Activated naive CD4-positive, alpha-beta T cell treated with anti-CD3 and anti-CD28 coated beads, Interleukin-2, amount 50 U/mL, for 72 hours (primary cell): ENCODE measurements around the gene KRT222. TPM values are rescaled to one million over a fixed set of nuclear protein-coding genes. Genes with fewer than 3 reads are reported as not detected.

ENCODE experiments used
- ATAC-seq, 2 donors: fragments of 150-1000 bp; cut with Tn5 transposase; 2 replicates each; pipeline ENCODE4 v1.10.0; 2021; ENCODE audit warnings: mild to moderate bottlenecking in 2 of 2, moderate library complexity in 2 of 2
- DNase-seq, 2 donors: peaks; one replicate each; pipeline ENCODE4 v3.0.0; 2021 to 2022; ENCODE audit warnings: low spot score in 2 of 2
- H3K27ac Mint-ChIP-seq, 2 donors: one replicate each; pipeline ENCODE4 v1.8.0; 2022; ENCODE audit warnings: mild to moderate bottlenecking in 2 of 2, mixed read lengths in 2 of 2
- H3K36me3 Mint-ChIP-seq, 2 donors: one replicate each; pipeline ENCODE4 v1.8.0; 2022; ENCODE audit warnings: mixed read lengths in 2 of 2
- H3K9me3 Mint-ChIP-seq, 2 donors: one replicate each; pipeline ENCODE4 v1.8.0; 2022; ENCODE audit warnings: mixed read lengths in 2 of 2
- total RNA-seq, 2 donors: library from RNA; stranded (reverse); gene quantifications; one replicate each; pipeline ENCODE4 v1.2.3, GENCODE V29; 2022

Gene KRT222
- total RNA-seq, 2 donors from 2014 or later = not detected

DNA sequence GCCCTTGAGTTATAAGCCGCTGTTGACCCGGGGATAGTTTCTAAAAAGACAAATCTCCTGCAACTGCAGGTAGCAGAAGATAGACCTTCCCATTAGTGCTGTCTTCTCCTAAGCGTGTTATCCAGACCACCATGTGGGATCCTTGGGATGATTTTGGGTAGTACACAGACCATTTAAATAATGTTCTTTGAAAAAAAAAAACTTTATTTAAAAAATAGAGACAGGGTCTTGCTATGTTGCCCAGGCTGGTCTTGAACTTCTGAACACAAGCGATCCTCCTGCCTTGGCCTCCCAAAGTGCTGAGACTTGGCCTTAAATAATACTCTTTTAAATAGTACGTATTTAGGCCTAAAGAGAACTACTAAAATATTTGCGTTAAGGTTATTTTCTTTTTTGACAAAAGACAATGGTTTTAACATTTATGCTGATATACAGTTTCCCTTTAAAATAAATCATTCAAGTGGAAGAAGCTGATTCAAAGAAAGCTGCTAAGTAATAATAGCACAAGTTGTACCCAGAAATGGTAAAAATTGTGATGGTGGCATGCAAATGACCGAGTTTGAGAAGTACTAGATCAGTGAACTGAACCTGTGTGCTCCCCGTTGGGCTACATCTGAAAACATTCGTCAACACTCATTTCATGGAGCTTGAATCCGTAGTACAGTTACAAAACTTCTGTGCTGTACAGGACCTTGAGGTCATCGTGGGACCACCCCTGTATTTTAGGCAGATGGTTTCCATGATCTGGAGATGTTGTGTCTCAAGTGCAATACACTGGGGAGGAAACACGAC lies 41.4 kb downstream of the KRT222 start:
- DNase-seq = no peak
- no peak for ATAC-seq
- Mint-ChIP-seq H3K9me3 (no peaks in the 10 kb centered on the region), H3K36me3 (peaks cover 0 to 13% of the 10 kb centered on the region in 2 donors), H3K27ac (peak overlapping the region; percentile 16 to 67)

DNA sequence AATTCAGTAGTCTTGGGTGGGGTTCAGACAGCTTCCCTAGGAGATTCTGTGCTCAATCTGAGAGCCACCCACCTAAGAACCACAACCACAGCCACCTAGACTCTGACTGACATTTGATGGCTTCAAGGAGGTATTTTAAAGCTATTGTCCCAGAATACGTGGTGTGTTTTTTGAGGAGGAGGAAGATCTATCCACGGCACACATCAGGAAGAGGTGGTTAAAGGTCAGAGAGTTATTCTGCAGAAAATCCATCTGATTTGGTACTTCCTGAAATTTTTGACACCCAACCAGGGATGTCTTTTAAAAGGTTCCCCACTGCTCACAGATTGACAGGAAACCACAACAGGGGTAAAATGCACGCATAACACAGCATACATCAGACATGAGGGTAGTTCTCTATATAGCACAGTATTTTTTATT lies 42.5 kb downstream of the KRT222 start:
- DNase-seq (no peak), ATAC-seq (peak; percentile 34 to 36)

DNA sequence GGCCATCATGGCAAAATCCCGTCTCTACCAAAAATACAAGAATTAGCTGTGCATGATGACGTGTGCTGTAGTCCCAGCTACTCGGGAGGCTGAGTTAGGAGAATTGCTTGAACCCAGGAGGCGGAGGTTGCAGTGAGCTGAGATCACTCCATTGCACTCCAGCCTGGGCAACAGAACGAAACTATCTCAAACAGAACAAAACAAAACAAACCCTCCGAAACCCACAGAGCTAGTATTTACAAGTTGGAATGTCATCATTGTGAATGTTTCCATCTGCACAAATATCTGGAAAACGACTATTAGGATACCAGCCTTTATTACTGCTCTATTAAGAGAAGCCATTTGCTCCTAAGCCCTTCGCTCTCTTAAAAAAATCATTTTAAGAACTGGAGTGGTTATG lies 43.4 kb downstream of the KRT222 start:
- DNase-seq = no peak
- H3K36me3 Mint-ChIP-seq = peaks cover 0 to 2% of the 10 kb centered on the region in 2 donors
- H3K9me3 Mint-ChIP-seq = no peaks in the 10 kb centered on the region
- ATAC-seq = no peak
- peak overlapping the region in 1 of 2 donors; percentile 74 for H3K27ac Mint-ChIP-seq

More for the DNA sequence above, 42.5 kb downstream of the KRT222 start:
- H3K27ac Mint-ChIP-seq = peak overlapping the region in 1 of 2 donors; percentile 74
- H3K9me3 Mint-ChIP-seq = no peaks in the 10 kb centered on the region
- peaks cover 0 to 11% of the 10 kb centered on the region in 2 donors for H3K36me3 Mint-ChIP-seq

DNA sequence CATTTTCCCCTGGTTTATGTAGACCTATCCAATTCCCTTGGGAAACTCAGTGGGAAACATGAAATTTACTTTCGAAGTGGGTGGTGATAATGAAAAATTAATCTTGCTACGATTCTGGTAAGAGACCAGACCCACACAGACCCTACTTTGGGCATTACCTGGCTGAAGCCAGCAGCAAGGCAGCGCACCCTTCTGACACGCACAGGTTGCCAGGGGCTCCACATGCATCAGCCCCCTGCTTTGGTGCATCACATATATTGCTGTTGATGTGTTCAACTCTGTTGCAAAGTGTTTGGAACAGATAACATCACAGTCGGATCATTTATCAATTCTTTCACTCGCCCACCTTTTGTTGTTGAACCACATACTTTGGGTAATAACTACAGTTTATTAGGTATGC lies 44.0 kb downstream of the KRT222 start:
- ATAC-seq (no peak), DNase-seq (no peak)
- no peaks in the 10 kb centered on the region for H3K9me3 Mint-ChIP-seq
- H3K27ac Mint-ChIP-seq = peak overlapping the region; percentile 53 to 87
- H3K36me3 Mint-ChIP-seq = no peaks in the 10 kb centered on the region

DNA sequence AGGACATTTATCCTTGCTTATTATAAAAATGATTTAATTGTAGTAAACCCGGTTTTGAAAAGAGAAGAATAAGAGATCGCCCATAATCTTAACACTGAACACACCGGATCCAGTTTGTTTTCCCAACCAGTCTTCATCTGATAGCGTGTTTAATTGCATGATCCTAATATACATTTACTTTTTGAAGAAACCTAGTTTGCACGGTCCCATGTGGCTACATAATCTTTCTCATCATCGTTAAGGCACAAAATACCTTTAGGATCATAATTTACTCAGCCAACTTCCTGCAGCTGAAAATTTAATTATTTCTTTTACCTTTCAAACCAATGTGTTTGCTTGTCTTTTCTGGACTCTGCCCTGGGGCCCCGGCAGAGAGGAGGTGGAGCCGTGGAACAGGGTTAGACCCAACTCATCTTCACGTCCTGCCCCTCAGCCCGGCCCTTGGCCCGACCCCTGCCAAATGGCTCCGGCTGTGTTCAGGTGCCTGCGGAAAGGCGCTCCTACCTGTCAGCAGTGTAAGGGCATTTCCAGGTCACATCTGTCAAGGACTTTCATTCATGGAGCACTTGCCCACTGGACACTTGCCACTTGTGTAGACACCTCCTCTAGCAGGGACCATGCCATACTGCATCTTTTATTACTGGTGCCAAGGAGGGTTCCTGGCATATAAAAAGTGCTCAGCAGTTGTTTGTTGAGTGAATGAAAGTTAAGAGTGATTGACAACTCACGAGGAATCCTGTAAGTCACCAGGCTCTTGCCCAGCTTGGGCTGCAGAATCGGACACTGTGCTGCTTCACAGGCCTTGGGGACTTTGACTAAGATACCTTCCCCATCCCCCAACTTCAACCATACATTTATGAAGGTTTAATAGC lies 46.0 kb downstream of the KRT222 start:
- DNase-seq = no peak
- Mint-ChIP-seq H3K27ac (peak overlapping the region in 1 of 2 donors; percentile 88), H3K9me3 (no peaks in the 10 kb centered on the region), H3K36me3 (no peaks in the 10 kb centered on the region)
- ATAC-seq = no peak

DNA sequence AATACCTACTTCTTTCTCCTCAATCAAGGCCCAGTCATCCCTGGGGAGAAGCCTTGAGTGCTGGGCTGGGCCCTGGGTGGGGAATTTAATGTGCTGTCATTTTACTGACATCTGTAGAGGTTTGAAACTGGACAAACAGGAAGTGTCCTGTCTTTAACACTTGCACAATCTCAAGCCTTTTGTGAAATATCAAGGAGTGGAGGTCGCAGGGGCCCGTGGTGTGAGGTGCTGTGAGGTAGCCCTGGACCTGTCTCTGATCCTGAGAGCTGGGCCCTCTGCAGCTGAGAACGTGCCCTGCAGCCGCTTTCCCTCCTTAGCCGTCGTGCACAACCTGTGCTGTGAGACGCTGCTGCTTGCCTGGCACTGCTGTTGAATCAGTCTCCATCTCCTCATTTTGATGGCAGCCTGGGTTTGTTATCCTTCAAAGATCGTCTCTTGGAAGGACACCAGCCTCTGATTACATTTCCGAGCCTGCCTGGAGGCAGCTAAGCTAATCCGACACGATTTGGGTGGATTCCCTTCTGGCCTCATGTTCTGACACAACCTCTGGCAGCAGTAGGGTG lies 47.2 kb downstream of the KRT222 start:
- no peak overlapping the region for H3K27ac Mint-ChIP-seq
- DNase-seq (no peak), ATAC-seq (no peak)
- no peaks in the 10 kb centered on the region for H3K36me3 Mint-ChIP-seq
- no peaks in the 10 kb centered on the region for H3K9me3 Mint-ChIP-seq

DNA sequence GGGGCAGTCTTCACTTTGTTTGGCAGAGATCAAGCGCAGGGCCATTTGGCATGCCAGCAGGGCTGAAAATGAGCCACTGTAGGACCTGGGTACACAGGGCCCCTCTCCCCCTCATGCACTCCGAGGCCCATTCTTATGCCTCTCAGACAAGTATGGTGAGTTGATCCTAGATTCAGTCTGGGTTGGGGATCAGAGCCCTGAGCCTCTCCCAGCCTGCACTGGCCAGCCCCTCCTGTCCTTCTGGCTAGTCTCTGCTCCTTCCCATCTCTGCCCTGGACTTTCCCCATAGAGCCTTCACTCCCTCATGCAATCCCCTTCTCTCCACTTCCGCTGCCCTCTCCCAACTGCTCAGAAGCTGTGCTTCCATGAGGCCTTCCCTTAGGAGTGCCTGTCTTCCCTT lies 48.4 kb downstream of the KRT222 start:
- Mint-ChIP-seq H3K9me3 (no peaks in the 10 kb centered on the region), H3K27ac (peak overlapping the region; percentile 12 to 68), H3K36me3 (no peaks in the 10 kb centered on the region)
- DNase-seq (no peak), ATAC-seq (no peak)

DNA sequence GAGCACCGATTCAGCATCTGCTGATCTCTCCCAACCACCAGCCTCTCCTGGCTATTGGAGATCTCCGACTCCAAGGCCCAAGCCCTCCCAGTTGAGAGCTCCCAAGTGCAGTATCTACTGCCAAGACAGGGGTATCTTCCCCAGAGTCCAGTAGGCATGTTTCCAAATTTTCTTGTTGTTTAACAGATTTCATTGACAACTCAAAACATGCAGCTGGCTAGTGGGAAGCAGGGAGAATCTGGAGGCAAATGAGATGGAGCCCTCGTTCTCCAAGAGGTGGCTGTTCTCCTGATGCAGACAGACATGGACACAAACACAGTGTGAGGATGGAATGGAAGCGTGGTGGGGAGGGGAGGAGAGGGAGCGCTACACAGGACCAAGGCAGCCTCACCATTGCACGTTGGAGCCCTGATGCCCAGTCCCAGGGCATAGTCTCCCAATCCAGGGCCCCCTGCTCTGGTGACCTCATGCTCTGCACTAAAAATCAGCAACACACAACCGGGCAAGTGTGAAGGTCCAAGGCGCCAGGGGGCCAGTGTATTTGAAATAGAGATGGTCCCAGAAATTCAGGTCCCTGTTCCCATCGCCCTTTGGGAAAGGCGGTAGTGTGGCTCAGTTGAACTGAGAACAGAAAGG lies 49.0 kb downstream of the KRT222 start:
- ATAC-seq (no peak), DNase-seq (no peak)
- Mint-ChIP-seq H3K36me3 (no peaks in the 10 kb centered on the region), H3K27ac (peak overlapping the region; percentile 29 to 89), H3K9me3 (no peaks in the 10 kb centered on the region)

DNA sequence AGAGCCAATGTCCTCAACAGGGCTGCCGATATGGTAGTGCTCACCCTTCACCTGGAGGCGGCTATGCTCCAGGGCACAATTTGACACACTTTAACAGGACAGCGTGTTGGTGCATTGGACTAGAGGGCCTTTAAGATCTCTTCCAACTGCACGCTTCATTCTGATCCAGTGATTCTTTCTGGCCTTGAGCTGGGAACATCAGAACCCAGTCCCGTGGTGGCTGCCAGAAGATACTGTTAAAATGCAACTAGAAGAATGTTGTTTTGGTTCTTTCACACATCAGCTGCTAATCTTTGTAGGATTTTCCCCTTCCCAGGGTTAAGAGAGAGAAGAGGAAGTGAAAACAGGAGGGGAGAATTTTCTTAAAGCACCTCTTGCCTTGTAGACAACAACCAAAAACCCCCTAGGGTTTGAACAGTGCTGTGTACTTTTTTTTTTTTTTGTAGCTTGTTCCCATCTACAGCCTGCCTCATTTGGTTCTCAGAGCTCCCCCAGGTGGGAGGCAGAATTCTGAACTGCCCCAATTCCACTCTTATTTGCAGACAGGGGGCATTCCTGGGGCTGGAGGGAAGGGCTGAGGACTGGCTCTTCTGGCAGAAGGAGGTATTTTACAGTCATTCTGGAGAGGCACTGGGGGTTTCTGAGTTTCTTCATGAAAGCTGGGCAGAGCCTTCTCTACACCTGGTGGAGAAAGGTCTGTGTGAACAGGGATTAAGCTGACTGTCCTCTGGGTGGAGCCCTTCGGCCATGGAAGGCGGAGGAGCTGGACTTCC lies 49.7 kb downstream of the KRT222 start:
- DNase-seq = no peak
- H3K27ac Mint-ChIP-seq = peak overlapping the region; percentile 78 to 89

DNA sequence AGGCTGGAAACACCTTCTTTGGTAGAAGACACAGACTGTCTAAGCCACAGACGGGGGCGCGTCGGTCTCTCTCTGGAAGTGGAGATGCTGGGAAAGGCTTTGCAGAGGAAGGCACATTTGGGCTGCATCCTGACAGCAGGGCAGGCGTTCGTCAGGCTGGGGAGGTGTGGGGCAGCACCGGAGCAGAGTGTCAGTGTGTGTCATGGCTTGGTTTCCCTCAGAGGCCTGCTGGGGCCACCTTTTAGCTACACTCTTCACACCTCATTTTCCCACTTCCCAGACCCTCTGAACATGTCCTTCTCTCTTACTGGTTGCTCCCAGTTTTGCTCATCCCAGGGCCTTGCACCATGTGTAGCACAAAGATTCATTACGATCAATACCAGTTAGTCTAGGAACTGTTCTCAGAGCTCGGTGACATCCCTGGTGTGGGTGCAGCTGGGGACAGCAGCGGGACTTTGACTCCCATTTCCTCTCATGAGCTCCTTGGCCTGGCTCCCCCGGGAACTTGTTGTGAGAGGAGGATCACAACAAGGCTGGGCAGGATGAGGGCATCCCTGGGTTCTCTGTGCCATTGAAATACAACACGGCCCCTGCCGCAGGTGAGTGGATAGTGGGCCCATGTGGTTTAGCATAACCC lies 50.4 kb downstream of the KRT222 start:
- Mint-ChIP-seq H3K36me3 (no peaks in the 10 kb centered on the region), H3K9me3 (no peaks in the 10 kb centered on the region), H3K27ac (peak overlapping the region; percentile 78 to 89)
- ATAC-seq = peak in 1 of 2 donors; percentile 63
- DNase-seq = no peak

More for the DNA sequence above, 49.7 kb downstream of the KRT222 start:
- Mint-ChIP-seq H3K36me3 (no peaks in the 10 kb centered on the region), H3K9me3 (no peaks in the 10 kb centered on the region)
- ATAC-seq = peak; percentile 31 to 33

DNA sequence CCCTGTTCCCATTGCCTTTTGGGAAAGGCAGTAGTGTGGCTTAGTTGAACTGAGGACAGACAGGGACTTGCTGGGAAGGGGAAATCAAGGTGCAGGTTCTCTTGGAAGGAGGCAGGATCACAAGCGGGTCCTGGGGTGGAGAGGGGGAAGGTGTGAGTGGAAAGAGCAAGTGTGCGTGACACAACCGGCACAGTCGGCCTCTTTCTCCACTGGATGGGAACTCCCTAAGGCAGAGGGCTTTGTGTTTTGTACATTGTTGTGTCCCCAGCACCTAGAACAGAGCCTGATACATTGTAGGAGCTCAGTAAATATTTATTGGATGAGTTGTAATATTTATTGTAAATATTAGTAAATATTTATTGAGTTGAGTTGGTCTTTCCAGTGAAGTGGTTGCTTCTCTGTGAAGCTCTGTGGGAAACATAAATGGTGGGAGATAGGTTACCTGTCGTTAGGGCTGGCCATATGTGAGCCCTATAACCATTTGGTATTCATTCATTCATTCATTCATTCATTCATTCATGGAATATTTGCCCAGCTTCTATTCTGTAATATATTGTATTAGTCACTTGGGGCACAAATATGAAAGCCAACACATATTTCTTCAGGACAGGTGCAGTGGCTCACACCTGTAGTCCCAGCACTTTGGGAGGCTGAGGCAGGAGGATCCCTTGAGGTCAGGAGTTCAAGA lies 51.4 kb downstream of the KRT222 start:
- DNase-seq (no peak), ATAC-seq (no peak)
- Mint-ChIP-seq H3K36me3 (no peaks in the 10 kb centered on the region), H3K9me3 (no peaks in the 10 kb centered on the region), H3K27ac (peak overlapping the region; percentile 91 to 92)

DNA sequence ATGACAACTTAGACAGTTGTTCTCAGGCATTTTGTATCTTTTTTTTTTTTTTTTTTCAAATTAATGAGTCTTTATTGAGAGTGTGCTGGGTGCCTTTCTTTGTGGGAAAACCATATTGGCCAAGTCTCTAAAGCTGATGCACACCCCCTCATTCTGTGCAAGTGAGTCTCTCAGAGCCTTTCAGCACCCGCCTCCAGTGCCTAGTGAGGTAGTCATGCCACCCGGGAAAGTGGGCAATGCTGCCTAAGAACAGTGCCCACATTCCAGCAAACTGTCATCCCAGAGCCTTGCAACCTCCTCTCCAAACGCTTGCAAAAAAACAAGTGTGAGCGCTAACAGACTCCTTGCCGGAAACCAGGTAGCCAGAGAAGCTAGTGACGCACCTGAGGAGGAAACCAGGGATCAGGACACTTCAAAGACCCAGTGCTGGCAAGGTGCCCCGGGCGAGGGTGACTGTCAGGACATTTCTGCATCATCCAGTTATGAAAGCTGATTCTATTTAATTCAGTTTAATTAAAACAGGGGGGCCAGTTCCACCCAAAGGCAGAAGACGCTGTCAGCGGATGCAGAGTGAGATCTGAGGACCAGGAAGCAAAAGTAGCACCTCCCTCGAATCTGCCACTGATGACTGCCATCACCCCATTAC lies 52.3 kb downstream of the KRT222 start:
- DNase-seq (peak in 1 of 2 donors; percentile 76), ATAC-seq (peak; percentile 6 to 28)
- H3K9me3 Mint-ChIP-seq = no peaks in the 10 kb centered on the region
- H3K27ac Mint-ChIP-seq = peak overlapping the region; percentile 91 to 92
- no peaks in the 10 kb centered on the region for H3K36me3 Mint-ChIP-seq

DNA sequence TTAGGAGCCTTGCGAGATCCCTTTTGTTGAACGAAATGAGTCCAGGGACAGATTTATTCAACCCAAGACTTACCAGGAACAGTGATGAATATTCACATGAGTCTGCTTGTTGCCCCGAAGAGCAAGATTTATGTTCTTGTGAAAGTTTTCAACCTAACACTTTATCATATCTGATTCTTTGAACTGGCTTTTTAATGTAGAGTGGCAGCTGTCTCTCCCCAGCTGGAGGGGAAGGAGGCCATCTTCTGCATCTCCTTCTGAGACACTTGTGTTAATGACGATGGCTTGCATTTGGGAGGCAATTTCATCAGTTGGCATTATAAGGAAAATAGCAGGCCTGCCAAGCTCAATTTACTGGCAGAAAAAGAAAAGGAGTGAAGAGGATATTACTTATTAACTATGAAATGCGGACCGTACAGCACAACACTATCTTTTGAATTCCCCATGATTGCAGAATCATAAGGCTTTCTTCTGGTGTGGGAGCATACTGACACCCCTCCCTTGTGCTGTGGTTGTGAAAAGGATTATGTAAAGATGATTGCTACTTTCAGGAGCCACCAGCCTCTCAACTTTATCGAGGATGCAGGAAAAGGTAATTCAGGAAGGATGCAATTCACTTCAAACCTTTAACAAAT lies 53.0 kb downstream of the KRT222 start:
- H3K9me3 Mint-ChIP-seq = no peaks in the 10 kb centered on the region
- H3K36me3 Mint-ChIP-seq = no peaks in the 10 kb centered on the region
- H3K27ac Mint-ChIP-seq = peak overlapping the region; percentile 78 to 91
- DNase-seq (no peak), ATAC-seq (no peak)

DNA sequence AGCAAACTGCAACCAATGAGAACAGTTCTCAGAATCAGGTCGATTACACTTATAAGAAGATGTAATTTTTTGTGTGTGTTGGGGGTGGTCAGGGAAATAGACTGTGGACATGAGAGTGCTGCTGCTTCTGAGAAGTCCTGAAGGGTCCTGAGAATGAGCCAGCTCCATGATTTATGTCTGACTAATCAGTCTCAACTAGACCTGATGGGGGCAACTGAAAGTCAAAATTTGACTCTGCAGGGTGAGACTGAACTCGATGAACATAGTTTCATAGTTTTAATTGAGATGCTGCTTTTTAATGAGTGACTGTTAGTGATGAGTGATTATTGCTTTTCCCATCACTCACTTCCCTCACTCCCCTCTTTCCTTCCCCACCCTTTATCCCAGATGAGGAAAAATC lies 54.6 kb downstream of the KRT222 start:
- H3K9me3 Mint-ChIP-seq = no peaks in the 10 kb centered on the region
- DNase-seq (no peak), ATAC-seq (peak; percentile 31 to 42)
- H3K36me3 Mint-ChIP-seq = no peaks in the 10 kb centered on the region
- H3K27ac Mint-ChIP-seq = peak overlapping the region; percentile 39 to 91
